ENCODE measurements around the gene PLEKHN1.

The PLEKHN1 gene

DNA sequence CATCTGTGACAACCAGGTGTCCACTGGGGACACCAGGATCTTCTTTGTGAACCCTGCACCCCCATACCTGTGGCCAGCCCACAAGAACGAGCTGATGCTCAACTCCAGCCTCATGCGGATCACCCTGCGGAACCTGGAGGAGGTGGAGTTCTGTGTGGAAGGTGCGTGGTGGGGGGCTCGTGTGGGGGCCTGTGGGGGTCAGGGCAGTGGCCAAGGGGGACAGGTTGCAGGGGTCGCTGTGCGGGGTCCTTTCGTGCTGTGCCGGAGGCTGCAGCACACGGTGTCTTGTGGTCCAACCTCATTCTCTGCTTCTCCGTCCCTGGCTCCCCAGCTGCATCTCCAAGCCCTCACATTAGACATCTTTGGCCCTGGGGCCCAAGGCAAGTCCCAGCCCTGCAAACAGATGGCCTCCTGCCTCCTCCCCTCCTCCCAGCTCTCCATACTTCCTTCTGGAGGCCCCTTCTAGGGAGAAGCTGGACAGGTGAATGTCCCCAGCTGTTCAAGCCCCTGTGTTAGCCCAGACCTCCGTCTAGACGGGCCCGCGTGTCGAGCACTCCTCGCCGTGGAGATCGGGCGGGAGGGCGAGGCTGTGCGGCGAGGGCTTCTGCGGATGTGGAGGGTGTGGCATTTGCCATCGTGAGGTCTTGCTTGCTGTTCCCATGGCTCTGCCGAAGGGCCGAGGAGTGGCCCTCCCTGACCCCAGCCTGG lies 56.2 kb downstream of the PLEKHN1 start:
- Histone ChIP-seq H3K4me3 (ENCODE audit: low read length) (no peak overlapping the region), H3K9me2 (replicated peaks; ENCODE audit: insufficient read depth, low read length) (no peaks in the 10 kb centered on the region), H3F3A (ENCODE audit: insufficient read depth, low read length) (no peaks in the 10 kb centered on the region), H3K4me1 (ENCODE audit: low read length) (no peaks in the 10 kb centered on the region), H3K9me3 (replicated peaks; ENCODE audit: insufficient read depth, low read length) (no peaks in the 10 kb centered on the region), H3K79me2 (ENCODE audit: low read length) (no peaks in the 10 kb centered on the region), H3K27ac (ENCODE audit: low read length) (no peak overlapping the region), H3K27me3 (replicated peaks; ENCODE audit: insufficient read depth, low read length) (peaks cover 72% of the 10 kb centered on the region), H3K36me3 (replicated peaks; ENCODE audit: insufficient read depth, low read length) (no peaks in the 10 kb centered on the region), H3K4me2 (ENCODE audit: low read depth, low read length) (no peak overlapping the region), H2AFZ (ENCODE audit: low read length) (no peak overlapping the region), H3K9ac (ENCODE audit: low read length) (no peak overlapping the region), H4K20me1 (ENCODE audit: insufficient read depth, low read length) (no peaks in the 10 kb centered on the region)
- no peak for DNase-seq
- TF ChIP-seq, protein P1, sequence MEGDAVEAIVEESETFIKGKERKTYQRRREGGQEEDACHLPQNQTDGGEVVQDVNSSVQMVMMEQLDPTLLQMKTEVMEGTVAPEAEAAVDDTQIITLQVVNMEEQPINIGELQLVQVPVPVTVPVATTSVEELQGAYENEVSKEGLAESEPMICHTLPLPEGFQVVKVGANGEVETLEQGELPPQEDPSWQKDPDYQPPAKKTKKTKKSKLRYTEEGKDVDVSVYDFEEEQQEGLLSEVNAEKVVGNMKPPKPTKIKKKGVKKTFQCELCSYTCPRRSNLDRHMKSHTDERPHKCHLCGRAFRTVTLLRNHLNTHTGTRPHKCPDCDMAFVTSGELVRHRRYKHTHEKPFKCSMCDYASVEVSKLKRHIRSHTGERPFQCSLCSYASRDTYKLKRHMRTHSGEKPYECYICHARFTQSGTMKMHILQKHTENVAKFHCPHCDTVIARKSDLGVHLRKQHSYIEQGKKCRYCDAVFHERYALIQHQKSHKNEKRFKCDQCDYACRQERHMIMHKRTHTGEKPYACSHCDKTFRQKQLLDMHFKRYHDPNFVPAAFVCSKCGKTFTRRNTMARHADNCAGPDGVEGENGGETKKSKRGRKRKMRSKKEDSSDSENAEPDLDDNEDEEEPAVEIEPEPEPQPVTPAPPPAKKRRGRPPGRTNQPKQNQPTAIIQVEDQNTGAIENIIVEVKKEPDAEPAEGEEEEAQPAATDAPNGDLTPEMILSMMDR (IDR thresholded peaks at IDR 0.05; ENCODE audit: low read length), result no peak

DNA sequence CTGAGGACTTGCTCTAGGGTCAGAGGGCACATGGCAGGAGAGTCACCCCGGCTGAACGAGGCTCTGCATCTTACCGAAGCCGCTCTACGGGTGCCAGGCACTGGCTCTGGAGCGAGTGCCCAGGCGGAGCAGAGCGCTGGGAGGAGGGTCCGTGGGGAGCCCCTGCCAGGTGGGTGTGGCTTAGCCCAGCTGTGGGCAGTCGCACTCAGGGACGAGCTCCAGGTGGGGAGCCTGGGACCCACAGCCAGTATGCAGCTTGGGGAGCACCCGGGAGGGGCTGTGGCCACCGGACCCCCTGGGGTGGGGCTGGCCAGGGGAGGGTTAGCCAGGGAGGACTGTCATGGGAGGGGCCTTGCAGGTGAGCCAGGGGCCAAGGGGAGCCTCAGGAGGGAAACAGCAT lies 57.4 kb downstream of the PLEKHN1 start:
- H3K27me3 ChIP-seq (replicated peaks; ENCODE audit: insufficient read depth, low read length), result peaks cover 77% of the 10 kb centered on the region
- H3K79me2 ChIP-seq (ENCODE audit: low read length), result no peaks in the 10 kb centered on the region
- TF ChIP-seq, protein P1 (IDR thresholded peaks at IDR 0.05; ENCODE audit: low read length), result no peak
- TF ChIP-seq EZH2 (optimal IDR thresholded peaks at IDR 0.05; ENCODE audit: low read depth, low read length) (no peak), EZH2phosphoT487 (IDR thresholded peaks at IDR 0.05; ENCODE audit: low read length) (no peak)
- no peak overlapping the region for H3K4me2 ChIP-seq (ENCODE audit: low read depth, low read length)
- no peak overlapping the region for H3K4me3 ChIP-seq (ENCODE audit: low read length)
- H2AFZ ChIP-seq (ENCODE audit: low read length), result no peak overlapping the region
- no peak overlapping the region for H3K9ac ChIP-seq (ENCODE audit: low read length)
- no peaks in the 10 kb centered on the region for H3F3A ChIP-seq (ENCODE audit: insufficient read depth, low read length)
- no peaks in the 10 kb centered on the region for H3K4me1 ChIP-seq (ENCODE audit: low read length)
- H3K9me2 ChIP-seq (replicated peaks; ENCODE audit: insufficient read depth, low read length), result no peaks in the 10 kb centered on the region
- no peaks in the 10 kb centered on the region for H4K20me1 ChIP-seq (ENCODE audit: insufficient read depth, low read length)
- H3K27ac ChIP-seq (ENCODE audit: low read length), result no peak overlapping the region
- H3K9me3 ChIP-seq (replicated peaks; ENCODE audit: insufficient read depth, low read length), result no peaks in the 10 kb centered on the region
- no peak for DNase-seq
- H3K36me3 ChIP-seq (replicated peaks; ENCODE audit: insufficient read depth, low read length), result no peaks in the 10 kb centered on the region

DNA sequence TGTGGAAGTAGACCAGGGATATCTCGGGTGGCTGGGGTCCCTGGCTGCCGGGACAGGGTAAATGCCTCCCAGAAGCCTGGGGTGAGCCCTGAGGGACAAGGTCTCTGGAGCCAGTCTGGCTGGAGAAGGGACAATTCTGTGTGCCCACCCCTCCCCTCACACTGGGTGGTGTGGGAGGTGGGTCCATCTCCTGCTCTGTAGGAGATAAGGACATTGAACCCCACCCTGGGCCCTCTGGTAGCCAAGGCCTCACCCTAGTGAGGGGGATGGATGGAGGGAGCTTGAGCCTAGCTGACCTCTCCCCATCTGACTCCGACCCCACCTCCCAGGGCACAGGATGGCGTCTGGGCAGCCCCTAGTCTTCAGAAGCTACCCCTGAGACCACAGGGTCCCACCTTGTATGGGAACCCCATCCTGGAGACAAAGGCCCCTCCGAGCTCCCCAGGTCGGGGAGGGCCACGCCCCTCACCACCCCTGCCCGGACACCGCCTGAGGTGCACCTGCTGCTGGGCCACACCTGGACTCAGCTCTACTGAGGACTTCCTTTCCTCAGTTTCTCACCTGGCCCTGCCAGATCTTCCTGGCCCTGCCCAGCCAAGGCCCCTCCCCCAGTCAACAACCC lies 58.0 kb downstream of the PLEKHN1 start:
- H3K27me3 ChIP-seq (replicated peaks; ENCODE audit: insufficient read depth, low read length), result peaks cover 77% of the 10 kb centered on the region
- H3K27ac ChIP-seq (ENCODE audit: low read length), result no peak overlapping the region
- no peak for DNase-seq
- no peaks in the 10 kb centered on the region for H3K4me1 ChIP-seq (ENCODE audit: low read length)
- no peak overlapping the region for H3K4me2 ChIP-seq (ENCODE audit: low read depth, low read length)
- TF ChIP-seq EZH2phosphoT487 (IDR thresholded peaks at IDR 0.05; ENCODE audit: low read length), result no peak
- TF ChIP-seq EZH2 (optimal IDR thresholded peaks at IDR 0.05; ENCODE audit: low read depth, low read length), result no peak
- TF ChIP-seq, protein P1 (IDR thresholded peaks at IDR 0.05; ENCODE audit: low read length), result no peak
- no peaks in the 10 kb centered on the region for H3F3A ChIP-seq (ENCODE audit: insufficient read depth, low read length)
- no peaks in the 10 kb centered on the region for H3K79me2 ChIP-seq (ENCODE audit: low read length)
- H3K9me3 ChIP-seq (replicated peaks; ENCODE audit: insufficient read depth, low read length), result no peaks in the 10 kb centered on the region
- H3K9ac ChIP-seq (ENCODE audit: low read length), result no peak overlapping the region
- no peaks in the 10 kb centered on the region for H3K9me2 ChIP-seq (replicated peaks; ENCODE audit: insufficient read depth, low read length)
- no peaks in the 10 kb centered on the region for H4K20me1 ChIP-seq (ENCODE audit: insufficient read depth, low read length)
- H3K36me3 ChIP-seq (replicated peaks; ENCODE audit: insufficient read depth, low read length), result no peaks in the 10 kb centered on the region
- no peak overlapping the region for H3K4me3 ChIP-seq (ENCODE audit: low read length)
- H2AFZ ChIP-seq (ENCODE audit: low read length), result no peak overlapping the region
